CD14-positive monocyte (primary cell): ENCODE results near the gene BIRC5. TPM values are rescaled to one million over a fixed set of nuclear protein-coding genes. Genes with fewer than 3 reads are reported as not detected.

ENCODE experiments used
- DNase-seq, 3 donors: peaks; one replicate each; pipeline ENCODE4 v3.0.0-alpha.2; 2011 to 2022
- H2AFZ ChIP-seq: 2 replicates; pipeline ENCODE4 v1.6.0; 2012; ENCODE audit warnings: mild to moderate bottlenecking, low read depth, low read length, inconsistent platforms; ENCODE audit not compliant: insufficient read depth, poor library complexity, severe bottlenecking
- H3K27ac ChIP-seq, 2 donors: 1 replicate in 1 of 2; 2 replicates in 1 of 2; pipeline ENCODE4 v1.5.1; 2012 to 2013; ENCODE audit warnings: low read length in 2 of 2, control low read depth in 1 of 2, inconsistent platforms in 1 of 2, low read depth in 1 of 2, mild to moderate bottlenecking in 1 of 2
- H3K27me3 ChIP-seq, 2 donors: one replicate each; pipeline versions ENCODE4 v1.6.0 to v1.6.1; 2011 to 2013; ENCODE audit warnings: low read length in 2 of 2; ENCODE audit not compliant: control insufficient read depth in 2 of 2, insufficient read depth in 2 of 2
- H3K36me3 ChIP-seq, 2 donors: replicated peaks in 1 of 2; 1 replicate in 1 of 2; 2 replicates in 1 of 2; pipeline versions ENCODE4 v1.5.1 to v1.6.1; 2012 to 2013; ENCODE audit warnings: low read length in 2 of 2, control low read depth in 1 of 2, inconsistent platforms in 1 of 2, mild to moderate bottlenecking in 1 of 2; ENCODE audit not compliant: insufficient read depth in 2 of 2, control insufficient read depth in 1 of 2
- H3K4me1 ChIP-seq, 2 donors: 1 replicate in 1 of 2; 2 replicates in 1 of 2; pipeline versions ENCODE4 v1.5.1 to v1.6.1; 2012 to 2013; ENCODE audit warnings: low read length in 2 of 2, control low read depth in 1 of 2, inconsistent platforms in 1 of 2, mild to moderate bottlenecking in 1 of 2, moderate library complexity in 1 of 2; ENCODE audit not compliant: insufficient read depth in 2 of 2, control insufficient read depth in 1 of 2
- H3K4me2 ChIP-seq: replicated peaks from 2 replicates; pipeline ENCODE3; 2012; ENCODE audit warnings: low read length, moderate library complexity, mild to moderate bottlenecking; ENCODE audit not compliant: poor library complexity, severe bottlenecking; ENCODE audit errors: extremely low read depth
- H3K4me3 ChIP-seq, 3 experiments: fragments of 200-600 bp in 1 of 3; sonication (generic) in 1 of 3; replicated peaks in 1 of 3; 1 replicate in 2 of 3; 2 replicates in 1 of 3; pipeline ENCODE4 v1.5.1; 2011 to 2013; ENCODE audit warnings: low read length in 3 of 3, mild to moderate bottlenecking in 3 of 3, control low read depth in 2 of 3, low read depth in 2 of 3, inconsistent platforms in 1 of 3, moderate library complexity in 1 of 3
- H3K79me2 ChIP-seq: 2 replicates; pipeline ENCODE4 v1.6.0; 2012; ENCODE audit warnings: mild to moderate bottlenecking, control low read depth, inconsistent platforms, low read length, moderate library complexity; ENCODE audit not compliant: insufficient read depth
- H3K9ac ChIP-seq: 2 replicates; pipeline ENCODE4 v1.6.0; 2017; ENCODE audit warnings: low read length, mild to moderate bottlenecking; ENCODE audit not compliant: insufficient read depth, poor library complexity, severe bottlenecking
- H3K9me3 ChIP-seq, 2 donors: replicated peaks in 1 of 2; 1 replicate in 1 of 2; 2 replicates in 1 of 2; pipeline versions ENCODE4 v1.5.1 to v1.6.1; 2012 to 2013; ENCODE audit warnings: low read length in 2 of 2, control low read depth in 1 of 2; ENCODE audit not compliant: control insufficient read depth in 1 of 2, insufficient read depth in 1 of 2
- H4K20me1 ChIP-seq: 2 replicates; pipeline ENCODE4 v1.6.0; 2012; ENCODE audit warnings: mild to moderate bottlenecking, low read length, control low read depth, moderate library complexity; ENCODE audit not compliant: insufficient read depth
- H3K27ac Mint-ChIP-seq, 7 donors: one replicate each; pipeline ENCODE4 v1.8.0; 2020; ENCODE audit warnings: mild to moderate bottlenecking in 7 of 7, mixed read lengths in 7 of 7, moderate library complexity in 6 of 7, inconsistent platforms in 2 of 7
- H3K27me3 Mint-ChIP-seq, 3 donors: one replicate each; pipeline ENCODE4 v1.8.0; 2021 to 2022; ENCODE audit warnings: low read depth in 3 of 3, mild to moderate bottlenecking in 3 of 3, mixed read lengths in 3 of 3, moderate library complexity in 3 of 3, inconsistent platforms in 1 of 3
- H3K36me3 Mint-ChIP-seq, 2 donors: one replicate each; pipeline ENCODE4 v1.8.0; 2020; ENCODE audit warnings: mixed read lengths in 2 of 2, inconsistent platforms in 1 of 2, mild to moderate bottlenecking in 1 of 2
- H3K4me1 Mint-ChIP-seq: one replicate; pipeline ENCODE4 v1.8.0; 2020; ENCODE audit warnings: mild to moderate bottlenecking, mixed read lengths
- H3K4me3 Mint-ChIP-seq, 2 donors: one replicate each; pipeline ENCODE4 v1.8.0; 2020; ENCODE audit warnings: mild to moderate bottlenecking in 2 of 2, mixed read lengths in 2 of 2, moderate library complexity in 1 of 2
- H3K9me3 Mint-ChIP-seq, 7 donors: one replicate each; pipeline ENCODE4 v1.8.0; 2020 to 2022; ENCODE audit warnings: mixed read lengths in 7 of 7, mild to moderate bottlenecking in 6 of 7, moderate library complexity in 6 of 7, inconsistent platforms in 2 of 7
- CTCF ChIP-seq: fragments of 200-600 bp; IDR thresholded peaks from one replicate; pipeline ENCODE4 v1.8.0; 2022; ENCODE audit warnings: antibody characterized with exemption, mild to moderate bottlenecking
- WGBS: methylation state at CpG from one replicate; pipeline ENCODE4 v1.1.5; 2013; ENCODE audit warnings: missing lambda C conversion rate; ENCODE audit not compliant: insufficient coverage; 5-methylcytosine and 5-hydroxymethylcytosine counted together
- intact Hi-C, 2 donors: fragments of 100-400 bp; cut with micrococcal nuclease; formaldehyde crosslinking; loops; one replicate each; pipeline versions ENCODE4 v1.15.0 to v1.15.1; 2023
- polyA plus RNA-seq, 3 donors: library from polyadenylated mRNA; depleted of rRNA in 1 of 3; unstranded in 2 of 3; stranded (reverse) in 1 of 3; fragments of 300-500 nt in 2 of 3; fragments of >200 nt in 1 of 3; fragmentation: Illumina TruSeq in 2 of 3; gene quantifications; 1 replicate in 2 of 3; 2 replicates in 1 of 3; pipeline ENCODE4 v1.2.3, GENCODE V29; 2012 to 2021

The BIRC5 gene
- polyA plus RNA-seq, 3 donors: 0.20 TPM; not detected in 2

GRCh38 chr17:78175643-78175981, 38.4 kb upstream of the BIRC5 start:
- peaks cover 71 to 79% of the 10 kb centered on the region in 2 donors for H3K4me1 ChIP-seq
- H3K4me1 Mint-ChIP-seq: peaks cover 82% of the 10 kb centered on the region
- peaks cover 11 to 13% of the 10 kb centered on the region in 2 donors for H3K36me3 ChIP-seq
- no peak overlapping the region for H2AFZ ChIP-seq
- no peak for DNase-seq
- H3K9ac ChIP-seq: no peak overlapping the region
- no peaks in the 10 kb centered on the region for H3K9me3 ChIP-seq
- no peaks in the 10 kb centered on the region for H3K27me3 ChIP-seq
- peaks cover 37 to 49% of the 10 kb centered on the region in 2 donors for H3K36me3 Mint-ChIP-seq
- H3K4me2 ChIP-seq: no peak overlapping the region
- no peak for TF ChIP-seq CTCF
- H3K9me3 Mint-ChIP-seq: peaks cover 0 to 3% (median 0%) of the 10 kb centered on the region in 7 donors
- WGBS: 98% methylated on average over 13 of the region's 14 CpGs
- peak overlapping the region in 6 of 7 donors; percentile 68 to 96 (median 86) for H3K27ac Mint-ChIP-seq
- no peaks in the 10 kb centered on the region for H3K27me3 Mint-ChIP-seq
- peak overlapping the region; percentile 82 to 86 for H3K27ac ChIP-seq
- intact Hi-C loops: loop anchor here in 1 of 2 donors (5.0 kb wide), 1 partner anchor 63 kb away; no protein-coding TSS in a partner anchor
- peak overlapping the region in 1 of 3 experiments; percentile 85 for H3K4me3 ChIP-seq
- no peak overlapping the region for H3K4me3 Mint-ChIP-seq
- H3K79me2 ChIP-seq: peaks cover 28% of the 10 kb centered on the region
- H4K20me1 ChIP-seq: peaks cover 11% of the 10 kb centered on the region

- intact Hi-C loops: loop anchor here in 1 of 2 donors (5.0 kb wide), 1 partner anchor 64 kb away; no protein-coding TSS in a partner anchor
- Mint-ChIP-seq H3K27ac (no peak overlapping the region), H3K36me3 (peaks cover 34 to 48% of the 10 kb centered on the region in 2 donors), H3K4me3 (no peak overlapping the region), H3K4me1 (peaks cover 73% of the 10 kb centered on the region), H3K9me3 (peaks cover 0 to 3% (median 0%) of the 10 kb centered on the region in 7 donors), H3K27me3 (no peaks in the 10 kb centered on the region)
- Histone ChIP-seq H3K4me3 (no peak overlapping the region), H3K27me3 (no peaks in the 10 kb centered on the region), H3K9me3 (no peaks in the 10 kb centered on the region), H3K79me2 (peaks cover 25% of the 10 kb centered on the region), H3K36me3 (peaks cover 3 to 7% of the 10 kb centered on the region in 2 donors), H3K4me1 (peaks cover 61 to 69% of the 10 kb centered on the region in 2 donors), H4K20me1 (peaks cover under 1% of the 10 kb centered on the region), H2AFZ (no peak overlapping the region), H3K4me2 (peak overlapping the region; percentile 6), H3K9ac (no peak overlapping the region), H3K27ac (no peak overlapping the region)
- TF ChIP-seq CTCF: peak; percentile 94
- peak; percentile 69 to 78 (median 71) for DNase-seq
- 11% methylated on average over 9 of the region's 14 CpGs for WGBS
Observed at GRCh38 chr17:78176548-78177025, 37.5 kb upstream of the BIRC5 start.
